Naive thymus-derived CD8-positive, alpha-beta T cell (primary cell): ENCODE results near the gene LASP1NB. TPM values are rescaled to one million over a fixed set of nuclear protein-coding genes. Genes with fewer than 3 reads are reported as not detected.
A peak's percentile ranks its signal among the peaks of the same experiment; 100 is the strongest.
"Not testable (repeated sequence)": the region's sequence is repeated elsewhere in the genome, so short reads cannot be mapped to it uniquely, and the experiment has no call there.

Source experiments
- ATAC-seq, 2 donors: fragments of 150-1000 bp; cut with Tn5 transposase in 1 of 2; sonication (Bioruptor Pico), chemical (Tn5 transposase) in 1 of 2; 1 replicate in 1 of 2; 2 replicates in 1 of 2; pipeline ENCODE4 v1.10.0; 2021; ENCODE audit warnings: mild to moderate bottlenecking in 2 of 2, moderate library complexity in 2 of 2
- POLR2A ChIA-PET: fragments of 350-600 bp; sonication (Branson Sonifier 250); formaldehyde crosslinking; loops from one replicate; lab custom pipeline; 2021; ENCODE audit warnings: antibody characterized with exemption; lab: Charles Lee
- DNase-seq, 10 donors: peaks; one replicate each; pipeline versions ENCODE4 v3.0.0 to v3.0.0-alpha.2; 2020 to 2022
- H3K27ac Mint-ChIP-seq, 10 donors: one replicate each; pipeline ENCODE4 v1.8.0; 2020 to 2022; ENCODE audit warnings: mild to moderate bottlenecking in 10 of 10, mixed read lengths in 10 of 10, moderate library complexity in 4 of 10, inconsistent platforms in 1 of 10
- H3K27me3 Mint-ChIP-seq, 5 donors: one replicate each; pipeline ENCODE4 v1.8.0; 2021 to 2022; ENCODE audit warnings: mixed read lengths in 5 of 5
- H3K36me3 Mint-ChIP-seq, 3 donors: one replicate each; pipeline ENCODE4 v1.8.0; 2020 to 2022; ENCODE audit warnings: mixed read lengths in 3 of 3, mild to moderate bottlenecking in 2 of 3, inconsistent platforms in 1 of 3
- H3K4me1 Mint-ChIP-seq, 4 donors: one replicate each; pipeline ENCODE4 v1.8.0; 2021 to 2022; ENCODE audit warnings: mixed read lengths in 4 of 4
- H3K4me3 Mint-ChIP-seq, 10 donors: one replicate each; pipeline ENCODE4 v1.8.0; 2020 to 2022; ENCODE audit warnings: mild to moderate bottlenecking in 10 of 10, mixed read lengths in 10 of 10, moderate library complexity in 6 of 10, inconsistent platforms in 1 of 10
- H3K9me3 Mint-ChIP-seq, 9 donors: one replicate each; pipeline ENCODE4 v1.8.0; 2020 to 2022; ENCODE audit warnings: mixed read lengths in 9 of 9, mild to moderate bottlenecking in 3 of 9, inconsistent platforms in 1 of 9, moderate library complexity in 1 of 9
- microRNA-seq: library from miRNA; unstranded; fragments of <30 nt; microRNA quantifications from one replicate; pipeline ENCODE4 v1.2.0, GENCODE V29; 2022; ENCODE audit warnings: borderline microRNAs expressed
- polyA plus RNA-seq, 3 donors: library from polyadenylated mRNA; unstranded; fragments of 300-500 nt; fragmentation: Illumina TruSeq; gene quantifications; one replicate each; pipeline ENCODE4 v1.2.3, GENCODE V29; 2021
- total RNA-seq, 8 experiments: library from RNA in 2 of 8; stranded (reverse) in 2 of 8; gene quantifications; one replicate each; pipeline ENCODE4 v1.2.3 and lab custom pipeline; 2021 to 2026

LASP1NB gene

DNA sequence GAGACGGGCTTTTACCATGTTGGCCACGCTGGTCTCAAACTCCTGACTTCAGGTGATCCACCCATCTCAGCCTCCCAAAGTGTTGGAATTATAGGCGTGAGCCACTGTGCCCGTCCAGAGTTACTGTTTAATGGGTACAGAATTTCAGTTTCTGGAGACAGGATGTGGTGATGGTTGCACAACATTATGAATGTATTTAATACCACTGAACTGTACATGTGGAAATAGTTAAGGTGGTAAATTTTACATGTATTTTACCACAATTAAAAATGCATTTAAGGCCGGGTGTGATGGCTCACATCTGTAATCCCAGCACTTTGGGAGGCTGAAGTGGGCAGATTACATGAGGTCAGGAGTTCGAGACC is 50.8 kb downstream of the LASP1NB start:
- H3K27me3 Mint-ChIP-seq, H3K9me3 Mint-ChIP-seq, H3K36me3 Mint-ChIP-seq: not testable (repeated sequence)
- DNase-seq (peak in 2 of 10 donors; percentile 20 to 24), ATAC-seq (peak; percentile 30 to 43)
- Mint-ChIP-seq H3K4me1 (peaks cover 0 to 12% (median 10%) of the 10 kb centered on the region in 4 donors), H3K4me3 (peak overlapping the region in 2 of 10 donors; percentile 14 to 33), H3K27ac (peak overlapping the region in 1 of 10 donors; percentile 43)
- POLR2A ChIA-PET: interaction anchor here (0.7 to 1.5 kb wide), 2 partner anchors 122 to 191 kb away, joined by 4 read pairs; partner anchors contain the start of gene RPL23

- Mint-ChIP-seq H3K4me1 (peaks cover 0 to 11% (median 10%) of the 10 kb centered on the region in 4 donors), H3K9me3 (no peaks in the 10 kb centered on the region), H3K27ac (peak overlapping the region in 1 of 10 donors; percentile 78), H3K36me3 (no peaks in the 10 kb centered on the region), H3K4me3 (no peak overlapping the region), H3K27me3 (no peaks in the 10 kb centered on the region)
- POLR2A ChIA-PET: interaction anchor here (0.6 to 2.1 kb wide), 4 partner anchors 104 to 175 kb away, joined by 3 to 4 read pairs (median 4); no protein-coding TSS in a partner anchor
- ATAC-seq (no peak), DNase-seq (no peak)
Observed at GRCh38 chr17:38978180-38978579, 52.8 kb downstream of the LASP1NB start.

Small RNAs within 50 kb of the gene (microRNA-seq; reads per million reads assigned to microRNA genes)
- gene MIR6779: not detected

Other genes starting within 250 kb of the LASP1NB start
- 100 to 1,000 TPM; 481 to 489 TPM for gene MLLT6, start 220.3 kb upstream of the LASP1NB start, total RNA-seq
- gene MLLT6, start 220.3 kb upstream of the LASP1NB start, polyA plus RNA-seq: 10 to 100 TPM in 1 of 3 donors, 1 to 10 TPM in 2; 5.5 to 11.9 (median 8.3) TPM
- gene CISD3, start 195.3 kb upstream of the LASP1NB start, total RNA-seq: 10 to 100 TPM; 10.7 to 12.3 TPM
- 10 to 100 TPM; 40.5 to 63.3 (median 46.2) TPM for gene CISD3, start 195.3 kb upstream of the LASP1NB start, polyA plus RNA-seq
- not detected for gene PCGF2, start 177.3 kb upstream of the LASP1NB start, total RNA-seq
- gene PCGF2, start 177.3 kb upstream of the LASP1NB start, polyA plus RNA-seq: under 1 TPM in 1 of 3 donors, not detected in 2; 0.08 TPM
- 10 to 100 TPM; 94.1 to 96.4 TPM for gene PSMB3, start 172.9 kb upstream of the LASP1NB start, total RNA-seq
- 100 to 1,000 TPM; 338 to 361 (median 349) TPM for gene PSMB3, start 172.9 kb upstream of the LASP1NB start, polyA plus RNA-seq
- 10 to 100 TPM; 58.2 to 64.2 TPM for gene PIP4K2B, start 126.1 kb upstream of the LASP1NB start, total RNA-seq
- gene PIP4K2B, start 126.1 kb upstream of the LASP1NB start, polyA plus RNA-seq: 10 to 100 TPM; 11.8 to 17.8 (median 16.5) TPM
- gene CWC25, start 100.3 kb upstream of the LASP1NB start, total RNA-seq: 10 to 100 TPM; 36.1 to 41.3 TPM
- 1 to 10 TPM; 6.3 to 7.4 (median 6.4) TPM for gene CWC25, start 100.3 kb upstream of the LASP1NB start, polyA plus RNA-seq
- 1,000 to 10,000 TPM; 1,755 to 1,793 TPM for gene RPL23, start 71.9 kb upstream of the LASP1NB start, total RNA-seq
- gene RPL23, start 71.9 kb upstream of the LASP1NB start, polyA plus RNA-seq: 1,000 to 10,000 TPM; 1,506 to 1,897 (median 1,688) TPM
- gene LASP1, start 55.6 kb upstream of the LASP1NB start, total RNA-seq: 100 to 1,000 TPM; 103 to 107 TPM
- gene LASP1, start 55.6 kb upstream of the LASP1NB start, polyA plus RNA-seq: 10 to 100 TPM; 50.1 to 53.1 (median 52.0) TPM
- under 1 TPM in 1 of 2 experiments, not detected in 1; 0.22 TPM for gene FBXO47, start 41.8 kb downstream of the LASP1NB start, total RNA-seq
- gene FBXO47, start 41.8 kb downstream of the LASP1NB start, polyA plus RNA-seq: not detected
- 10 to 100 TPM; 34.4 to 37.3 TPM for gene PLXDC1, start 226.0 kb downstream of the LASP1NB start, total RNA-seq
- gene PLXDC1, start 226.0 kb downstream of the LASP1NB start, polyA plus RNA-seq: 10 to 100 TPM; 14.0 to 23.6 (median 15.9) TPM
- gene ARL5C, start 240.5 kb downstream of the LASP1NB start, total RNA-seq: not detected
- not detected for gene ARL5C, start 240.5 kb downstream of the LASP1NB start, polyA plus RNA-seq